G401.6 (cell line): ENCODE measurements around the gene CD276.
A peak's percentile ranks its signal among the peaks of the same experiment; 100 is the strongest.
"Not testable (repeated sequence)": the region's sequence is repeated elsewhere in the genome, so short reads cannot be mapped to it uniquely, and the experiment has no call there.

Experiments
- FAIRE-seq: peaks from 2 replicates; lab custom pipeline; 2012; peaks lifted over from hg19 to GRCh38; lab: Jason Lieb, UNC

The CD276 gene

GRCh38 chr15:73684581-73685455, 635 bp downstream of the CD276 start:
- FAIRE-seq: no peak

DNA sequence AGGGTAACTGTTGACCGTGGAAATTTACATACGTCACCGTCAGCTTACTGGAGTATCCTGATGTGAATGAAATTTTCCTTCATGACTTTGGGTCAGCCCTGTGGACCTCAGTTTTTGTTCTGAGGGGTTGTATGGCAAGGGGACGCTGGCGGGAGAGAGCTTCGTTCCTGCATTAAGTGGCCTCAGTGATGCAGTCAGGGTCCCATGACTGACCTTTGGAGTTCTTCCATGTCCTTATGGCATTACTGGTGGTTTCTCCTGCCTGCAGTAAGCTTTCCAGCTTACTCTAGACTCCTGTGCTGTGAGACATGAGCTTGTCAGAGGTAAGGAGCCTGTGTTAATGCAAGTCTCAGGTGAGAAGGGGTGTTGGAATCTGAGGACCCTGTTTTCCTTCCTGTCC, 1.8 kb downstream of the CD276 start:
- FAIRE-seq: no peak

DNA sequence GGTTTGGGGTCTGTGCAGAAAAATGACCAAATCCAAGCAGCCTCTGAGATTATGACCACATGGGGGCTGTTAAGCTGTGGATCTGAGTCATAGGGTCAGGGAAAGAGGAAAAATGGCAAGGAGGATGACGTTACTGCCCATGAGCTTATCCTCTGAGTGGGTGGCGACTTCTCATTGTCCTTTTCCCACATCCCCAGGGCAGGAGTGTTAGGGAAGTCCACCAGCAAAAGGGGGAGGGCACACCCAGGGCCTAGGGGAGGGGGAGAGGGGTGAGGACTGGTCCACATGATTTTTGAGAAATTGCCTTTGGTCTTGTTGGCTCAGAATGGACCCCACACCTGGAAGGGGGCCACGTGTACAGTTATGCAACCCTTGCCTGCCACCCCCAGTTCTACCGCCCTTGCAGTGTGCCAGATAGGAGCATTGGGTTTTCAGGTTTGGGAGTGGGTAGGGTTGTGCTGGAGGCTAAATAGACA, 2.6 kb downstream of the CD276 start:
- FAIRE-seq: no peak

DNA sequence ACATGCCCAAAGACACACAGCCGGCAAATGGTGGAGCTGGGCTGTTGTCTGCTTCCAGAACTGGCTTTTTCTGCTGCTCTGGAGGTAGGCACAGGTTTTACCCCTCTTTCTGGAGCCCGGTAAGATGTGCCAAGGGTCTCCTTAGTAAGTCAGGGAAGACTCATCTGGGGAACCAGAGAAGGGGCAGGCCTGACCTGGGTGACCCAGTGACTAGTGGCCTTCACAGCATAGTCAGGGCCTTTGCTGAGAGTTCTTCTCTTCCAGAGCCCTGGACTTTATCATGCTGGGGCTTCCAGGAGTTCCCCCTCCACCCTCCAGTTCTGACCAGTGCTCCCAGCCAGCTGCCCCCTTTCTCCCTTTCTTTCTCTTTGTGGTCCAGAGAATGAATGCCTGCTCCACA, 3.2 kb downstream of the CD276 start:
- no peak for FAIRE-seq

DNA sequence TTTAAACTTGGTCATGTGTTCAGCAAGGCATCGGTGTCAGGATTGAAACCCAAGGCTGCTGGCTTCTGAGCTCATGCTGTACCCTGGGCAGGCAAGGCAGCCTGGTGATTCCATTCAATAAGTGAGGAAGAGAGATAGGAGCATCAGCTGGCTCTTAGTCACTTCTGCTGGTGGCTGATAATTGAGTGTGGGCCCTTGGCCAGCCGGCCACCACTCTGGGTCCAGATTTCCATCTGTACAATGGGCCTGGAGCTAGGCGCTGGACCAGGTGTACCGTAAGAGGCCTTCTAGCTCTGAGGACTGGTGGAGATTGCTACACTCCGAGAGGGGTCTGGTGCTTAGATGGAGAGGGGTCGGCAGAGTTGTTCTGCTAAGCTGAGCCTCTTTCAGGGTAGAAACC, 4.3 kb downstream of the CD276 start:
- no peak for FAIRE-seq

DNA sequence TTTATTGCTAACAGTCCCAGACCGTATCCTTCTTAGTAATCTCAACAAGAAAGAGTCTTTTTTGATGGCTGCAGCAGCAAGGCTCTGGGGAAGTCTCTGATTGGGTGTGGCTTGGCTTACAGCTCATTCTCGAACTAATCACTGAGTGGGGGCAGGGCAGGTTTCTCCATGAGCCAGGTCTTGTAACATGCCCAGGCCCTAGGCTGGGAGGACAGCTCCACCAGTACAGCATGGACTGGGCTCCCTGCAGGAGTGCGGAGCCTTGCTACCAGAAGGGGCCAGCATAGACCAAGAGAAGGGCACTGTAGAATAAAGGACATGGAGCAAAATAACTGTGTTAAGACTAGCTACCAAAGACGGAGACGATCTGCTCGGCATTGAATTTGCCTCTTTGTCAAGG, 7.2 kb downstream of the CD276 start:
- no peak for FAIRE-seq

- FAIRE-seq: no peak
These were observed 10.2 kb downstream of the CD276 start for GRCh38 chr15:73694419-73694818.

DNA sequence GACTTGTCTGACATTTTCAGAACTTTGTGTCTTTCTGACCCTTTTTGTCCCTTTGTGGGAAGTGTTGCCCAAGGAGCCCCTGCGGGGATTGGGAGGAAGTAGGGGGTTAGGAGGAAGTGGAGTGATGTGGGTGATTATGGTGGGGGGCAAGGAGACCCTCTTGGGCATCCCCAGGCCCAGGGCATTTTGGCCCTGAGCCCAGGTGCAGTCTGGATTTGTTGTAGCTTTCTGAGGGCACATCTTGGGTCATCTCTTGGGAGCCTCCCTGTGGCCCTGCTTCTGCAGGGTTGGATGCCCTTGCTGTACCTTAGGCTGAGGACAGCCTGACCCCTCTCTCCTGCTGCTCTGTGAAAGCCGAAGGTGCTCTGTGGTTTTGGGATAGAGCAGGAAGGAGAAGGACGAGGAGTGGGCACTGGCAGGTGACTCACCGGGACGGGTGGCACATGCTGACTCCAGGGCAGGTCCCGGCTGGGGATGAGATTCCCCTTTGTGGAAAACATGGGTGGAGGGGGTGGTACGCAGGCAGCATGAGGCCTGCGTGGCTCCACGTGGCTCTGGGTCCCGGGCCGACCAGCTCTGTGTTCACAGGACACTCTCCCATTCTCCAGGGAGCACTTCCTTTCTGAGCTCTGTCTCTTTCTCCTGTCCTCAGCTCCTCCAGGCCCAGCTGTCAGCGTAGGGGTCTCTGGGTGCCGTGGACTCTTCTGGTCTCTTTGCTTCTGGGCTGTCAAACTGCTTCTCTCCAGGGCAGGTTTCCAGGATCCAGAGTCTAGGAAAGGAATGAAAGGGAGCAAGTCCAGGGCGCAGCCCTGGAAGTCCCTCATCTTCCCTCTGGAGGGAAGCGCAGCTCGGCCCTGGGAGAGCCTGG, 11.8 kb downstream of the CD276 start:
- FAIRE-seq: no peak

GRCh38 chr15:73696641-73697001, 12.4 kb downstream of the CD276 start:
- no peak for FAIRE-seq

- FAIRE-seq: no peak
These were observed 12.9 kb downstream of the CD276 start for GRCh38 chr15:73697033-73697467.

DNA sequence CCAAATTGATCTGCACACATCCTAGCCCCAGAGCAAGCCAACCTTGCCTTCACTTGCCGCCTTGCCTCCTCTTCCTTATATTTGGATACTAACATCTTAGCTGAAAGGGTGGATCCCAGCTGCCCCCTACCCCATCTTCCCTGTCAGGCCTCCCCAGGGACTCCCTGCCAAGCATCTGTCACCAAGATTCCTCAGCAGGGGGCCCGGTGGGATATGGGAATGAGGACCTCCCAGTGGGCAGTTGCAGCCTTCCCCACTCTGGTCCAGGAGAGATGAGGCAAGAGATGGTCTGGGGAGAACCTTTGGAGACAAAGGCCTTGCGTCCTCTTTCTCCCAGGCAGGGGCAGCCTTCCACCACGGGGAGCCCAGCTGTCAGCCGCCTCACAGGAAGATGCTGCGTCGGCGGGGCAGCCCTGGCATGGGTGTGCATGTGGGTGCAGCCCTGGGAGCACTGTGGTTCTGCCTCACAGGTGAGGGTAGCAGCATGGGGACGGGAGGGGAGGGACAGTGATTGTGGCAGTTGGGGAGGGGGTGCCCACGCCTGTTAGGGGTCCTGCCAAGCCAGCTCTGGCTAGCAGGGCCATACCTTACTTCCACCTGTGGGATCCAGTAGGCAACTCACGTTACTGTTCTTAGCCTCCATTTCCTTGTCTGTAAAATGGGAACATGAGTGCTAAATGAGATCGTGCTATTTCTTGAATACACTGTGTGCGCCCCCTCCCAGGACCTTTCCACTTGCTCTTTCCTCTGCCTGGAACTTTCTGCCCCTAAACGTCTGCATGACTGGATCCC, 15.3 kb downstream of the CD276 start:
- no peak for FAIRE-seq

GRCh38 chr15:73700041-73700842, 16.1 kb downstream of the CD276 start:
- peak; percentile 93 for FAIRE-seq

DNA sequence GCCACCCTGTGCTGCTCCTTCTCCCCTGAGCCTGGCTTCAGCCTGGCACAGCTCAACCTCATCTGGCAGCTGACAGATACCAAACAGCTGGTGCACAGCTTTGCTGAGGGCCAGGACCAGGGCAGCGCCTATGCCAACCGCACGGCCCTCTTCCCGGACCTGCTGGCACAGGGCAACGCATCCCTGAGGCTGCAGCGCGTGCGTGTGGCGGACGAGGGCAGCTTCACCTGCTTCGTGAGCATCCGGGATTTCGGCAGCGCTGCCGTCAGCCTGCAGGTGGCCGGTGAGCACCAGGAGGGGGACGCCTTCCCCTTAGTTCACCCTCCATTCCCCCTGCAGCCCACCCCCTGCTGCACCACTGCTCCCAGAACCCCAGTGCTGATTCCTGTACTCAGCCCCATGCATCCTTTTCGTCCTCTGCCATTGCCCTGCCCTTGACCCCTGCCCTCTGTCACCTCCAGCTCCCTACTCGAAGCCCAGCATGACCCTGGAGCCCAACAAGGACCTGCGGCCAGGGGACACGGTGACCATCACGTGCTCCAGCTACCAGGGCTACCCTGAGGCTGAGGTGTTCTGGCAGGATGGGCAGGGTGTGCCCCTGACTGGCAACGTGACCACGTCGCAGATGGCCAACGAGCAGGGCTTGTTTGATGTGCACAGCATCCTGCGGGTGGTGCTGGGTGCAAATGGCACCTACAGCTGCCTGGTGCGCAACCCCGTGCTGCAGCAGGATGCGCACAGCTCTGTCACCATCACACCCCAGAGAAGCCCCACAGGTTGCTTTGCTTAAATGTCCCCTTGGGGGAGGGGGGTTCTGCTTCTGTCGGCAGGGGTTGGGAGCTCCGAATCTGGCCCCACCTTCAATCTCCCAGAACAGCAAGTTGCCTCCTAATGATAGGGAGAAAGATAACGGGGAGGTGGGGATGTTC, 18.4 kb downstream of the CD276 start:
- FAIRE-seq: not testable (repeated sequence)

- not testable (repeated sequence) for FAIRE-seq
These were observed 19.4 kb downstream of the CD276 start for GRCh38 chr15:73703601-73704000.

GRCh38 chr15:73704142-73704868, 20.1 kb downstream of the CD276 start:
- not testable (repeated sequence) for FAIRE-seq

DNA sequence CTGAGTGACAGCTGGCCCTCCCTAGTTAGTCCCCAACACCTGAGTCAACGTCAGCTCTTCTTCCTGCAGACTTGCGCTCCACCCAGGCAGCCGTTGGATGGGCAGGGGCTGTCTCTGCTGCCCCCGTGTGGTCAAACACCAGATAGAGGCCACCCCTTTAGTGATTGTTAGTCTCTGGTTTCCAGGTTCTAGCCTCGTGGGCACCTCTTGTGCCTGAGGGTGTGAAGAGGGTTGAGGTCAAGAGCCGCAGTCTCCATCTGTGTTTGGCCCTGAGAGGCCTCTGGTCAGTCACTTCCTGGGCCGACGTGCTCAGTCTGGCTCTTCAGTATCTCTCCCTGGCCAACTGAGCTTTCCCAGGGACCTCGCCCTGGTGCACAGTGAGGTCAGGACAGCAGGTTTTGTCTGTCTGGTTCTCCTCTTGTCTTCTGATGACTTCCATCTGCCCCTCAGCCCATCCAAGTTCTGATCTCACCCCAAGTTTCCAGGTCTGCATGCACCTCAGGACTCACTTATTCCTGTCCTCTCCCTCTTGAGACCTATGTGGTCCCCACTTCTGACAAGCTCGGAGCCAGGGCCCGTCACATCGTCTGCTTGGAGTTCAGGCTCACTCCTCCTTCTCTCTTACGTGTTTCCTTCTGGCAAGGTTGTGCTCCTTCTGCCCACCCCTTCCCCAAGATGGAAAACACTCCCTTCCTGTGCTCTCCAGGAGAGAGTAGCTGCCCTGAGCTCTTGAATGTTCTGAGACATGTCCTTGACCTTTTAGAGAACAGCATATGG, 20.9 kb downstream of the CD276 start:
- no peak for FAIRE-seq

DNA sequence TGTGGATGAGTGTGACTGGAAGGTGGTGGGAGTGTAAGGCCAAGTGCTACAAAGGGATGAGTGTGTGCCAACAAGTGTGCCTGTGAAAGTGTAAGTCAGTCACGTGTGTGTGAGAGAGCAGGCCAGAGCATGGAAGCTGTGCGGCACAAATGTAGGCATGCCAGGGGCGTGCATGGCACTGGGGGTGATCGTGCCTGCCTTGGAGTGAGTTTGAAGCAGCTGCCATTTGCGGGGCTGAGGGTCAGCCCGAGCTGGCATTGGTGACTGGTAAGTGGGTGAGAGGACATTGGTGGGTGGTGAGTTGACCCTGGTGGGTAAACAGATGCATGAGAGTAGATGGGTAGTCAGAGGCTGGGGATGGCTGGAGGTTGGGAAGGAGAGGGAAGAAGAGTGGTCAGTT, 24.5 kb downstream of the CD276 start:
- FAIRE-seq: no peak

DNA sequence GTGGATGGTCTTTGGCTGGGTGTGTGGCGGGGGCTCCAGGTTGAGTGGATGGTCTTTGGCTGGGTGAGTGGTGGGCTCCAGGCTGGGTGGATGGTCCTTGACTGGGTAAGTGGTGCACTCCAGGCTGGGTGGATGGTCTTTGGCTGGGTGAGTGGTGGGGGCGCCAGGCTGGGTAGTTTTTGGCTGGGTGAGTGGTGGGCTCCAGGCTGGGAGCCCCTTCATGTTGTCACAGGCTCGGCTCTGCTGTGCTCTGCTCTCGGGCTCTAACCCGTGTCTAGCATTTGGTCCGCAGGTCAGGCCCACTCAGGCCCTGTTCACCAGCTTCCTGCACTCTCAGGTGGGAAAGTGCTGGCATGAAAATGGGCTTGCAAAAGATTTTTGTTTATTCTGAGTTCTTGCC, 25.1 kb downstream of the CD276 start:
- FAIRE-seq: no peak

- no peak for FAIRE-seq
These were observed 25.5 kb downstream of the CD276 start for GRCh38 chr15:73709686-73710085.
